Stimulated activated CD4-positive, alpha-beta T cell treated with anti-CD3 and anti-CD28 coated beads, Interleukin-1b, Interleukin-23, amount 100 ng/mL, for 48 hours (primary cell): ENCODE results near the gene HSPD1.
"Not testable (repeated sequence)": the region's sequence is repeated elsewhere in the genome, so short reads cannot be mapped to it uniquely, and the experiment has no call there.

Experiments
- DNase-seq: peaks from one replicate; pipeline ENCODE4 v3.0.0-alpha.2; 2020

Gene HSPD1

DNA sequence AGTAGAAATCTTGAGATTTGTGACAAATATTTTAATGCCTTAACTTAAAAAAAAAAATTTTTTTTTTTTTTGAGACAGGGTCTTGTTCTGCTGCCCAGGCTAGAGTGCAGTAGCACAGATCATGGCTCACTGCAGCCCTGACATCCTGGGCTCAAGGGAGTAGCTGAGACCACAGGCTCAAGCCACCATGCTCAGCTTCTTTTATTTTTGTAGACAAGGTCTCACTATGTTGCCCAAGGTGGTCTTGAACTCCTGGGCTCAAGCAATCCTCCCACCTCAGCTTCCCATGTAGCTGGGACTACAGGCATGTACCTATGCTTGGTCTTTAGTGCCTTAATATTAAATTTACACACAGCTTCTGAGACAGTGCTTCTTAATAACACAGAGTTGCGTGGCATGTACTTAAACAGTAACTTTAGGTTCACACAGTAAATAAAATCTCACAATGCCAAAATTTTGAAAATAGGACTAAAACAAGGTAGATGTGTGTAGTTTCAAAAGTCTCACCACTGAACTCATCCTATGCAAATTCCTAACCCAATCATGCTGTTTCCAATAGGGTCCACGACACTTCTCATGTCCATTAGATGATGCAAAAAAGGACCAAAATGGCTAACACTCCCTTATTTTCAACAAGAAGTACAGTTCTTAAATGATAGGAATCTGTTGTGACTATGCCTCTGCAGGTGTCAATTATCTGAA, 4.1 kb downstream of the HSPD1 start:
- no peak for DNase-seq

DNA sequence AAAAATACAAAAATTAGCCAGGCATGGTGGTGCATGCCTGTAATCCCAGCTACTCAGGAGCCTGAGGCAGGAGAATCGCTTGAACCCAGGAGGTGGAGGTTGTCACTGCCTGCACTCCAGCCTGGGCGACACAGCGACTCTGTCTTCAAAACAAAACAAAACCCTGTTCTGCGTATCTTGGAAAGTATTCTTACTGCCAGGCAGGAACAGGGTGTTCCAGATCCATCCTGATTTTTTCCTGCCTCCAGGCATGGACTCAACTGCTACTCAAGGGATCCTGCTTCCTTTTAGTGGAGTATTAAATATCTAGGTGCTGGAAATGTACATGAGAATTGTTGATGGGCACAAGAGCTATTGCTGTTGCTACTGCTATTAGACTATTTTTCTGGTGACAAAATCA, 12.3 kb downstream of the HSPD1 start:
- no peak for DNase-seq

DNA sequence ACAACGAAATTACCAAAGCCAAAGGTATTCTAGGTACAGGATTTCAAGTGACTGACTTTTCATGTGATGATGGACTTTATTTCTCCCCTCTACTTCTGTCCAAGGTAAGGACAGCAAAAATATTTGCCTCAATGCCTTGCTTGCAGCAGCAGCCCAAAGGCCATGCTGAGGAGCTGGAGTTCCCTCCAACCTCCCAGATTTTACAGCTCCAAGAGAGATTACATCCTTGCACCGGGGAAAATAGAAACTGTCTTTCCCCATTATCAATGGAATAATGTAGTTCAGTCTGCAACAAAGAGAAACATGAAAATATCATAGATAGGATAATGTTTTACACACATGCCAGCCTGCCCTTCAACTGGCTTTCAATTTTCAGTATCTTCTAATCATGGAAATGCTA, 13.5 kb downstream of the HSPD1 start:
- no peak for DNase-seq

DNA sequence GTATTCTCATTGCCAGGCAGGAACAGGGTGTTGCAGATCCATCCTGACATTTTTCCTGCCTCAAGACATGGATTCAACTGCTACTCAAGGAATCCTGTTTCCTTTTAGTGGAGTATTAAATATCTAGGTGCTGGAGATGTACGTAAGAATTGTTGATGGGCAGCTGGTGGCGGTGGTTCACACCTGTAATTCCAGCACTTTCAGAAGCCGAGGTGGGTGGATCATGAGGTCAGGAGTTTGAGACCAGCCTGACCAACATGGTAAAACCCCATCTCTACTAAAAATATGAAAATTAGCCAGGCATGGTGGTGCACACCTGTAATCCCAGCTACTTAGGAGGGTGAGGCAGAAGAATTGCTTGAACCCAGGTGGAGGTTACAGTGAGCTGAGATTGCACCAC, 15.4 kb downstream of the HSPD1 start:
- not testable (repeated sequence) for DNase-seq

GRCh38 chr2:197480165-197481036, 19.2 kb downstream of the HSPD1 start:
- no peak for DNase-seq

DNA sequence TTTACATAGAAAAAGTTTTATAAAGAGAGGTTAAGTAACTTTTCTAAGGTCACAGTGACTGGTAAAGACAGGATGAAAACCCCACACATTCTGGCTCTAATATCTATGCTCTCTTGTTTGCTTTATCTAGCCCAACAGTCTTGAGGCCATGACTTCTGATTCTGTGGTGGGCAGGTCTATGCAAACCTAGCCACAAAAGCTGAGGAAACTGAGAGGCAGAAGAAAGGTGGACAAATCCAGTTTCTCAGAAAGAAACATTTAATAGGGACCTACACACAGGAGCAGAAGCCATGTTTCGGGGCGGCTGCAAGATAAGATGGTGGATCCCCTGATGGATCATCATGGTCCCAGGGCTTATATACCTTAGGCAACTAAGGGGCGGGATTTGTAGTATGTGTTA, 21.8 kb downstream of the HSPD1 start:
- no peak for DNase-seq

GRCh38 chr2:197472166-197472565, 27.5 kb downstream of the HSPD1 start:
- DNase-seq, result no peak

DNA sequence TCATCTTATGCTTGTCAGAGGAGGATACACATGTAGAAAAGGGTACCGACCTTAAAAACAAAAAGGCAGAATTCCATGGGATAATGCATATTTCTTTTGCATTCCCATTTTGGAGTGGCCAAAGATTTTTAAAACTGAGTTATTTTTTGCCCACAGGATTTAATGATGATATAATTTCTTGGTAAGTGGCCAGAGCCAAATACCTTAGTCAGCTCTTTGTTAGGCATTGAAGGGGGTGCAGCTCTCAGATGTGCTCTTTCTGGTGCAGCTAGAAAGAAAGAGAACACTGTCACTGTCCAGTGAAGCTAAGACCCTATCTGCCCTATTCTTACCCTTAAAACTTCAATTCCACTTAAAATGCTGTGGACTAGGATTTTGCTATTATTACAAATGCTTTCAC, 35.5 kb downstream of the HSPD1 start:
- no peak for DNase-seq

GRCh38 chr2:197461057-197461456, 38.6 kb downstream of the HSPD1 start:
- no peak for DNase-seq

DNA sequence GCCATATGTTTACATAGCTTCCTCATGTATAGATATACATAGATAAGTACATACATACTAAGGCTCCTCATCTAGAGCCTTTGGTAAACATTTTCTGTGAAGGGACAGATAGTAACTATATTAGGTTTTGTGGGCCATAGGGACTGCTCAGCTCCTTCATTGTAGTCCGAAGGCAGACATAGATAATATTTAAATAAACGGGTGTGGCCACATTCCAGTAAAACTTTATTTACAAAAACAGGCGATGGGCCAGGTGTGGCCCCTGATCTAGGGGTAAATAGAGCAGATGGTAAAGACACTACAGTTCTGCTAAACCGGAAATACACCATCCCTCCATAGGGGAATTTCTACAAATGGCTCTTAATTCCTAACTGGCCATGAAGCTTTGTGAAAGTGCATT, 39.0 kb downstream of the HSPD1 start:
- no peak for DNase-seq

- no peak for DNase-seq
Measured at GRCh38 chr2:197455428-197455827, 44.2 kb downstream of the HSPD1 start.

DNA sequence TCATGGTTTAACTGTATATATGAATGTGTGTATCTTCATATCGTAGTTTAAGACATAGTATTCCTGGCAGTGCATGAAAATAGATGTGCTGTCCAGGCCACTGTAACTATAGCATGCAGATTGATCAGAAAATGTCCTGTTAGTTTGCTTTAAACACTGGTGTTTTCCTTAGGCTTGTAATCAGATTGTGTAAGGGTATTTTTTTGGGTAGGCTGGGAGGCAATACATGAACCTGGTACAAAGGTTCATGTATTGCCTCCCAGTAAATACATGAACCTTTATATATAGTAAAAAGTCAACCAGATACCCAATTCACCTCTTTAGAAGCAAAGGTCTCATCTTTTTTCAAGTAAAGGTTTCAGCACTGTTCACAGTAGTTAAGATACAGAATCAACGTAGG, 44.7 kb downstream of the HSPD1 start:
- no peak for DNase-seq

DNA sequence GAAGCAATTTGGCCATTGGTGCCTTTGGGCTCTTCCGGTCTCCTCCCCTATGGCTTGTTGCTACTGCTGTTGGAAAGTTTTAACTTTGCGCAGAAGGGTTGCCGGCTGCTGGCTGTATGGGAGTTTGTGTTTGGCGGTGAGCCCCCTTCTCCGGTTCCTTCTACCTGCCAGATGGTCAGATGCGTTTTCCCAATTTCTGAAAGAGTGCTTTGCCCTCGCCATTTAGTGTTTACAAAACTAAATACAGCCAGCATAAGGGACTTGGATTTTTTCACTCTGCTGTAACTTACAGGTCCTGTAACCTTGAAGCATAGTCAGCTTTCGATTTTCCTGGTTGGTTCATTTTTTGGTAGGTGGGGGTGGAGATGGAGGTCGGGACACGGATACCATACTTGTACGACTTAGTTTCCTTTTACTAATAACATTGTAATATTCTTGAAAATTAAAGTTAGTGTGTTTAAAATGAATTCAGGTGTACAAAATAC, 45.7 kb downstream of the HSPD1 start:
- DNase-seq, result no peak

- DNase-seq, result peak; percentile 99
Measured at GRCh38 chr2:197453123-197453913, 46.3 kb downstream of the HSPD1 start, which contains the start of gene COQ10B. COQ10B (plus strand) TSS chr2:197453552; CDS start chr2:197453561, 9 bp downstream.

- DNase-seq, result no peak
Measured at GRCh38 chr2:197452754-197453122, 46.9 kb downstream of the HSPD1 start.

- peak; percentile 12 for DNase-seq
Measured at GRCh38 chr2:197450935-197451358, 48.7 kb downstream of the HSPD1 start.

DNA sequence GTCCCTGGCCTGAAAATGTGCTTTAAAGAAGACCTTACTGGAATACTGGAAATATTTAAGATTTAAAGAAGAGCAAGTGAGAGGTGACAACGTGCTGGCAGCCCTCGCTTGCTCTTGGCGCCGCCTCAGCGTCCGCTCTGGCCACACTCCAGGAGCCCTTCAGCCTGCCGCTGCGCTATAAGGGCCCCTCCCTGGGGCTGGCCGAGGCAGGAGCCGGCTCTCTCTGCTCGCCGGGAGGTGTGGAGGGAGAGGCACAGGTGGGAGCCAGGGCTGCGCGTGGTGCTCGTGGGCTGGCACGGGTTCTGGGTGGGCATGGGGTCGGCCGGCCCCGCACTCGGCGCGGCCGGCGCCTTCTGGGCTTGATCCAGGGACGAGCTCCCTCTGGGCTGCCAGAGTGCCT, 49.2 kb downstream of the HSPD1 start:
- no peak for DNase-seq

DNA sequence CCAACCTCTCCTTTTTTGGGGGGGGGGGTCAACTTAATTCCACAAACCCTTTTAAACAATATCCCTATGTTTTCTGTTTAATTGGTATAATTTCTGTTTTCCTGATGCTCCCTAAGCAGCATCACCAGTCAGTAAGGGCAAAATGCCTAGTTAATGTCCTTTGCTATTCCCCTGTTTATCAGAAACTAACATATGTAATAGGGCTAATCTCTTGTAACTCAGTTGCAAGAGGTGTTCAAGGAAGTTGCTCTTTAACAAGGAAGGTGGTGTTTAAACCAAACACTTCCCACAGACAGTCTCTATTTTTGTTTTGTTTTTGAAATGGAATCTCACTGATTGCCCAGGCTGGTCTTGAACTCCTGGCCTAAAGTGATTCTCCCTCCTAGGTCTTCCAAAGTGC, 52.8 kb downstream of the HSPD1 start:
- no peak for DNase-seq

- DNase-seq, result no peak
Measured at GRCh38 chr2:197445746-197446145, 53.9 kb downstream of the HSPD1 start.

DNA sequence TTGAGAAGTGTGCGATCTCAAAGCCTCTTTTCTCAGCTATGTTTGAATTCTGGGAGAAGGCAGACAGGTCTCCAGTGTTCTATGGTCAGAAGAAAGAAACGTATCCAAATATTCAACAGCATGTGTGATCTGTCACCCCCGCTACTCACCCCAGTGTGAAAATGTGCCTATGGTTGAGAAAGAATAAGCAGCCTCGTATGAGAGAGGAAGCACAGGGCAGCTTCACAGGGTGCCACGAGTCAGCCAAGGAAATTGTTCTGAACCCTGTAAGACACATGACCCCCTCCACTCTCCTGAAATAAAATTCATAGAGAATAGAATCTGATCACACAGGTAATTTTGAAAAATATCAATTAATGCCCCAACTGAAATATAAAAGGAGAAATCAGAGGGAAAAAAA, 56.8 kb downstream of the HSPD1 start:
- no peak for DNase-seq

- no peak for DNase-seq
Measured at GRCh38 chr2:197437380-197437779, 62.3 kb downstream of the HSPD1 start.
